Mucosa of stomach (tissue), 1 donor: ENCODE data around the gene MAGI2.

Source experiments
- H3K27me3 ChIP-seq: one replicate; pipeline ENCODE4 v1.7.0; 2013; ENCODE audit warnings: mild to moderate bottlenecking, low read length; ENCODE audit not compliant: control insufficient read depth, insufficient read depth
- H3K36me3 ChIP-seq: one replicate; pipeline ENCODE4 v1.7.0; 2013; ENCODE audit warnings: low read length; ENCODE audit not compliant: control insufficient read depth, insufficient read depth
- H3K4me1 ChIP-seq: one replicate; pipeline ENCODE4 v1.7.0; 2013; ENCODE audit warnings: mild to moderate bottlenecking, low read length; ENCODE audit not compliant: control insufficient read depth, insufficient read depth
- H3K4me3 ChIP-seq: one replicate; pipeline ENCODE4 v1.7.0; 2013; ENCODE audit warnings: low read length
- H3K9ac ChIP-seq: one replicate; pipeline ENCODE4 v1.7.0; 2013; ENCODE audit warnings: mild to moderate bottlenecking, low read length, moderate library complexity
- H3K9me3 ChIP-seq: one replicate; pipeline ENCODE4 v1.7.0; 2013; ENCODE audit warnings: mild to moderate bottlenecking, low read length, moderate library complexity; ENCODE audit not compliant: control insufficient read depth
- donor health status: Pancreatic carcinoma.

MAGI2 gene

DNA sequence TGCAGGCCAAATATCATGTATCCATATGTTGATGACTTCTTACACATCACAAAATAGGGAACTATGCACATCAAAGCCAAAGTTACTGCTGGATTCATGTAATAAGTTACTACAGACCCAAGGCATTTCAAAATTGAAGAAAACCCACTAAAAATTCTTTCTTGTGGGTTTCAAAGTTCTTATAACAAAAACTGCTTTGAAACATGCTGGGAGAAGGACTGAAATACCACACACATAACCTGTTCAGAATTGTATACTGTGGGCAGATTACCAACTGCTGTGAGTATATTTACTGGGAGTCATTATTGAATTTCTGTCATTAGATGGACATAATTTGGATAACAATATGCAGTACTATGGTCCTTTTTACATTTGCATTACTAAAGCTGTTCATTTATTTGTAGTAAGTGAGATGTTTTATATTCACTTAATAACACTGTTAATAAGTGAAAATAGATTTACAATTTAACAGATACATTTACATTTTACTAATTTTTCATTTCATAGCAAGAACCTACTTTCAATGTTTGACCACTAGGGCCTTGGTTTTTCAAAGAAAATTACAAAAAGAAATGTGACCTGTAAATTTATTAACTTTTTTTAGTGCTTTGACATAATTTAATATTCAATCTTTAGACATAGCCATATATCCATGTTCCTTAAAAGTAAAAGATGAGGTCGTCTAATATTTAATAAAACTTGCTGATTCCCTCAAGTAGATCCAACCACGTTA is 132.6 kb downstream of the MAGI2 start:
- Histone ChIP-seq H3K4me3 (no peak overlapping the region), H3K9me3 (no peaks in the 10 kb centered on the region), H3K4me1 (no peaks in the 10 kb centered on the region), H3K36me3 (no peaks in the 10 kb centered on the region), H3K27me3 (no peaks in the 10 kb centered on the region), H3K9ac (no peak overlapping the region)

DNA sequence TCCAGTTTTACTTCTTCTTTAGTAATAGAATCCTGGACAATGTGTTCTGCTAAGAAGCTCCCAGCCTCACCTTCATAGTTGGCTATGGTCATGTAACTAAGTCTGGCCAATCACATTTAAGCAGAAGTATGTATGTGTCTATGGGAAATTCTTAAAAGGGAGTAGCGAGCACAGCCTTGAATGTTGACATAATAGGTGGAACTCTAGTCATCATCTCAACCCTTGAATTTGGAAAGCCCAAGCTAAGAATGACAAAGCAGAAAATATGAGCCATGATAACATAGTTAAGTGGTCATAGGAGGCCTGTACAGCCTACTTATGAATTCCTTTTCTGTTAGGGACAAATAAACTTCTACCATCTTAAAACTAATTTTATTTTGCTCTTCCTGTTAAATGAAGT is 134.1 kb downstream of the MAGI2 start:
- Histone ChIP-seq H3K4me1 (no peaks in the 10 kb centered on the region), H3K36me3 (no peaks in the 10 kb centered on the region), H3K9ac (no peak overlapping the region), H3K27me3 (no peaks in the 10 kb centered on the region), H3K4me3 (no peak overlapping the region), H3K9me3 (no peaks in the 10 kb centered on the region)

DNA sequence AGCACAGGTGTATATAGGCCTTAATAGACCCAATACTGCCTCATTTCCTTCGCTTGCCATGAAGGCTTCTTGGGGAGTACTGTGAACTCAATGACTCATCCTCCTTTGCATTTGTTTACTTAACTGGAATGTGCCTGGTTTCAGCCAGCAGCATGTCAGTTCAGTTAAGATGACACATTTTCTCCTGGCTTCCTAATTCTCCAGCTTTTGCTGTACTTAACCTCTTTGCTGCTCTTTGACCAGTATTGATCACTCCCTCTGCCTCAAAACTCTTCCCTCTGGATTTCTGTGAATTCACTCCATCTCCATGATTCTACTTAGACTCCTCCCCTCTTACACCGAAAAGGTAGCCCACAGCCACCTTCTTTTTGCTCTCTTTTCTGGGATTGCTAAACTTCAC is 135.7 kb downstream of the MAGI2 start:
- H3K9ac ChIP-seq: no peak overlapping the region
- no peaks in the 10 kb centered on the region for H3K9me3 ChIP-seq
- no peaks in the 10 kb centered on the region for H3K36me3 ChIP-seq
- no peak overlapping the region for H3K4me3 ChIP-seq
- no peaks in the 10 kb centered on the region for H3K27me3 ChIP-seq
- H3K4me1 ChIP-seq: no peaks in the 10 kb centered on the region

DNA sequence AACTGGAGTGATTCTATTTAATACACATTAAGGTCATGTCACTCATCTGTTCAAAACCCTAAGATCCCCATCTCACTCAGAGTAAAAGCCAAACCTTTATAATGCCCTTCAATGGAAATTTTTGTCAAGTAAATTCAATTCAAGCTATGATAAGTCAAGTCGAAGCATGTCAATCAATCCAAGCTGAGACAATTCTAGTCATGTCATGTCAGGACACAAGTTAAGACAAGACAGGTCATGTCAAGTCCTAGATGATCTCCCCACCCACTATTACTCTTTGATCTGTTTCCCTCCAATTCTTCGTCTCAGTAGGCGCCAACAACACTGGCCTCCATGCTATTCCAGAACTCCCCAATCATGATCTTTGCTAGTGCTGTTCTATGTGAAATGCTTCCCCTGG is 141.4 kb downstream of the MAGI2 start:
- no peaks in the 10 kb centered on the region for H3K27me3 ChIP-seq
- H3K4me1 ChIP-seq: no peaks in the 10 kb centered on the region
- H3K4me3 ChIP-seq: no peak overlapping the region
- H3K9ac ChIP-seq: no peak overlapping the region
- no peaks in the 10 kb centered on the region for H3K9me3 ChIP-seq
- H3K36me3 ChIP-seq: no peaks in the 10 kb centered on the region

DNA sequence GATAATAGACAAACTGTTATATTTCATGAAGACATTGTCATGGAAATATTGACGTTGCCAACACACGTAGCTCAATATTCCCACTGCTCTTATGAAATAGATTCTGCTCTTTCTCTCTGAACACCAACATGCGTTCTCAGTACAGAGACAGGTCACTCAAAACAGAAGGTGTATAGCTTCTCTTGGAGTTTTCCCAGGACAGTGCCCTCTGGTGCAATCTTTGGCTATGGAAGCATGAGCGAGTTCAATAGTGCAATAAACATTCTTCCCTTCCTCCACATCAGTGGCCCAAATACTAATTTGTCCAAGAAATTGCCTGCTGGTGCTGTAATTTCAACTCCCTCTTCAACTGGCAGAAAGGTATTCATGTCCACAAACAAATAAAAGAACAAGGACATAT is 145.3 kb downstream of the MAGI2 start:
- H3K27me3 ChIP-seq: no peaks in the 10 kb centered on the region
- no peaks in the 10 kb centered on the region for H3K36me3 ChIP-seq
- H3K4me1 ChIP-seq: no peaks in the 10 kb centered on the region
- H3K9ac ChIP-seq: no peak overlapping the region
- no peak overlapping the region for H3K4me3 ChIP-seq
- H3K9me3 ChIP-seq: no peaks in the 10 kb centered on the region

DNA sequence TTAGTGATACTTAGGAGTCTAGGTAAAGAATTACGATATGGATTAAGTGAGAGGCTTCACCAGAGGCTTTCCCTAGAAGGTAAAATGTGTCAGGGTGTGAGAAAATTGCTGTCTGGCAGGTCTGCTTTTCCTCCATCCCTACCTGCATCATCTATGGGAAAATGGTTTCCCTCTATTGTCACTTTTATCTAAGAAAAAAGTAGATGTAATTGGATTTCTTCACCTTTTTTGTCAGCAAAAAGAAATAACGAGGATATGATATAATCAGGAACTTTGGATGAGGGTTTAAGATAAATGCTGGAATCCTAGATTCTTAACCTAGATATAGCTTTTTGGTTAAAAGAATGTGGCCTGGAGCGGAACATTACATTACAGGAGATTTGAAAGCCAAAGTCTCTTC is 146.1 kb downstream of the MAGI2 start:
- no peak overlapping the region for H3K9ac ChIP-seq
- H3K4me3 ChIP-seq: no peak overlapping the region

DNA sequence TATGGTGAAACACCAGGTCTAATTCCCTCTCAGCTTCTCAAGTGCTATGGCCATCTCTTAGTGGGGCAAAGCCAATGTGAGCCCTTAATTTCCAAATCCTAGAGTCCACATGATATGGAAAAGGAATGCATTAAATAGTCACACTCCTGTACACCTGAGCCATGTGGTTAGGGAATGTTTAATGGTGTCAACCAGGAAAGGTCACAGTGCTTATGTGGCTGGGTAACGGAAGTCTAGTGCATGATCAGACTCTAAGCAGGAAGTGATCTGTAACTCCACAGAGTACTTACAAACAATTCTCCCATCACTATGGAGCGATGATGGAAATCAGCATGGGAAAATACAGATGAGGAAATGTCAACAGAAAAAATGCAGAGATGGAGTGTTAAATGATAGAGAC is 148.8 kb downstream of the MAGI2 start:
- no peaks in the 10 kb centered on the region for H3K9me3 ChIP-seq
- H3K27me3 ChIP-seq: no peaks in the 10 kb centered on the region
- no peaks in the 10 kb centered on the region for H3K36me3 ChIP-seq
- no peak overlapping the region for H3K9ac ChIP-seq
- peaks cover 9% of the 10 kb centered on the region for H3K4me1 ChIP-seq
- H3K4me3 ChIP-seq: no peak overlapping the region

More for the DNA sequence above, 146.1 kb downstream of the MAGI2 start:
- H3K9me3 ChIP-seq: no peaks in the 10 kb centered on the region
- H3K4me1 ChIP-seq: no peaks in the 10 kb centered on the region
- H3K27me3 ChIP-seq: no peaks in the 10 kb centered on the region
- H3K36me3 ChIP-seq: no peaks in the 10 kb centered on the region

DNA sequence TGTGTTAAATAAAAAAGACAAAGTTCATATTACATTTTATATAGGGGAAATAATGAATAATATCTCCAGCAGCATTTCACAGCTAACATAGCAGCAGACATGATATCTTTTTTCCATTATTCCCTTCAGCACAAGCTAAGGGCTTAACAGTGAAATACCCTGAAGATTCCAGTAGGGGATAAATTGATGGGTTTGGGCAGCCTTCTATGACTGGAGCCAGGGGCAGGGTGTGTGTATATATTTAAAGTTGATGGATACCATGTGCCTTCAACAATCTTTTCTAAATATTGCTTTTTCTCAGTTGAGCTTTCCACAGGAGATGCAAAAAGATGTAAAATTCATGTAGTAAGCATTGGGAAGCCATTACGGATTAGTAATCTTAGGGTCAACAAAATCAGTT is 151.2 kb downstream of the MAGI2 start:
- no peaks in the 10 kb centered on the region for H3K36me3 ChIP-seq
- peaks cover 9% of the 10 kb centered on the region for H3K4me1 ChIP-seq
- H3K4me3 ChIP-seq: no peak overlapping the region
- no peaks in the 10 kb centered on the region for H3K27me3 ChIP-seq
- H3K9me3 ChIP-seq: no peaks in the 10 kb centered on the region
- H3K9ac ChIP-seq: no peak overlapping the region

DNA sequence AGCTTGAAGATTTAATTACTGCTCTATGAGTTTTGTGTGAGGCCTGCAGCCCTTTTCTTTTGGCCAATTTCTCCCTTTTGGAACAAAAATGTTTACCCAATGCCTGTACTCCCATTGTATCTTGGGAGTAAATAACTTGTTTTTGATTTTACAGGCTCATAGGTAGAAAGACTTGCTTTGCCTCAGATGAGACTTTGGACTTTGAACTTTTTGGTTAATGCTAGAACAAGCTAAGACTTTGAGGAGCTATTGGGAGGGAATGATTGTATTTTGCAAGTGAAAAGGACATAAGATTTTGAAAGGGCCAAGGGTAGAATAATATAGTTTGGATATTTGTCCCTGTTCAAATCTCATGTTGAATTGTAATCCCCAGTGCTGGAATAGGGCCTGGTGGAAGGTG is 152.0 kb downstream of the MAGI2 start:
- no peak overlapping the region for H3K4me3 ChIP-seq
- H3K36me3 ChIP-seq: no peaks in the 10 kb centered on the region

DNA sequence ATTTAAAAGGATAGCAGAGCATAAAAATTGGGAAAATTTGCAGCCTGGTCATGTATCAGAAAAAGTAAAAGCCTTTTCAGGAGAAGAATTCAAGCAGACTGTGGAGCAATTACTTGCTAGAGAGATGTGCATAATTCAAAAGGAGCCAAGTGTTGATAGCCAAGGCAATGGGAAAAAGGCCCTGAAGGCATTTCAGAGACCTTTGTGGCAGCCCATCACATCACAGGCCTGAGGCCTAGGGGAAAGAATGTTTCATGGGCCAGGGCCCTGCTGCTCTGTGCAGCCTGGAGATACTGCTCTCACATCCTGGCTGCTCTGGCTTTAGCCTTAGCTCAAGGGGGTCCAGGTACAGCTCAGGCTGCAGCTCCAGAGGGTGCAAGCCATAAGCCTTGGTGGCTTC is 152.9 kb downstream of the MAGI2 start:
- no peaks in the 10 kb centered on the region for H3K9me3 ChIP-seq
- H3K4me1 ChIP-seq: peaks cover 9% of the 10 kb centered on the region
- no peaks in the 10 kb centered on the region for H3K36me3 ChIP-seq
- H3K4me3 ChIP-seq: no peak overlapping the region
- H3K9ac ChIP-seq: no peak overlapping the region
- H3K27me3 ChIP-seq: no peaks in the 10 kb centered on the region

More for the DNA sequence above, 152.0 kb downstream of the MAGI2 start:
- no peak overlapping the region for H3K9ac ChIP-seq
- no peaks in the 10 kb centered on the region for H3K27me3 ChIP-seq
- peaks cover 9% of the 10 kb centered on the region for H3K4me1 ChIP-seq
- no peaks in the 10 kb centered on the region for H3K9me3 ChIP-seq

DNA sequence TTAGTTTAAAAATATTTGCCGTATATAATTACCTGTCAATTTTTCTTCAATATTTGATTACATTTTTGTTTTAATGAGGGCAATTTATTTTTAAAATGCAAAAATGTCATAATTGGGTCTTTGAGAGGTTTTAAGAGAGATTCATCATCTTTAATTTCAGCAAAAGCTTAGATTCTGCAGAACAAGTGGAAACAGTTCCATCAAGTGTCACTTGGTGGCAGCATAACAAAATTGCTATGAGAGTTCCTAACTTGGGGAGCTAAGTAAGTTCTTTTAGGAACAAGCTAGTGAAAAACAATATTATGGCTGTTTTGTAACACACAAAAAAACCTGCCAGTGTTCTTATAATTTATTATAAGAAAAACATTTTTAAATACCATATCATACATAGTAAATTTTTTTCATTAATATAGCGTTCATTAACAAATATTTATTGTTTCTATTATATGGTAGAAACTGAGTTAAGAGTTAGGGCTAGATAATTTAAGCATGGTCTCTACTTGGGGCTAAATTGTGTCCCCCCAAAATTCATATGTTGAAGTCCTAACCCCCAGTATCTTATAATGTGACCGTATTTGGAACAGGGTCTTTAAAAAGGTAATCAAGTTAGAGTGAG is 155.2 kb downstream of the MAGI2 start:
- H3K36me3 ChIP-seq: no peaks in the 10 kb centered on the region
- H3K9ac ChIP-seq: no peak overlapping the region
- peaks cover 16% of the 10 kb centered on the region for H3K4me1 ChIP-seq
- no peaks in the 10 kb centered on the region for H3K9me3 ChIP-seq
- no peaks in the 10 kb centered on the region for H3K27me3 ChIP-seq
- H3K4me3 ChIP-seq: no peak overlapping the region

DNA sequence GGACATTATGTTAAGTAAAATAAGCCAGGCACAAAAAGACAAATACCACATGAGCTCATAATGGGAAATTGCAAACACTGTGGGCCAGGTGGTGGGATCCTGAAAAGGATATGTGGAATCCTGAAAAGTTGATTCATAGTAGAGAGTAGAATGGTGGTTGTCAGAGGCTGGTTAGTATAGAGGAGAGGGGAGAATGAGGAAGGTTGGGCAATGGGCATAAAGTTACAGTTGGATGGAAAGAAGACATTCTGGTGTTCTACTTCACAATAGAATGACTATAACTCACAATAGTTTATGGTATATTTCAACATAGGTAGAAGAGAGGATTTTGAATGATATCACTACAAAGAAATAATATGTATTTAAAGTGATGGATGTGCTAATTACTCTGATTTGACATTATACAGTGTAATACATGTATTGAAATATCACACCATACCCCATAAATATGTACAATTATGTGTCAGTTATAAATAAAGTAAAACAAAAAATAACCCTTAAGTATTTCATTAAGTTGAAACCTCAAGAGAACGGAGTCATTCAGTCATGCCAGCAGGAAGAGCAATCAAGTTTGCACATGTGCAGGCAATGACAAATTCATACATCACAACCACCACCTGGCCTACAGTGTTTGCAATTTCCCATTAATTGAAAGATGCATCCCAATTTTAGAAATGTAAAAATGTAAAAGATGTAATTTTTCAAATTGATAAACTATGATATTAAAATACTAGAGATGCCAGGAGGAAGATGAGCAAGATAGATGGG is 156.7 kb downstream of the MAGI2 start:
- no peaks in the 10 kb centered on the region for H3K27me3 ChIP-seq
- no peaks in the 10 kb centered on the region for H3K36me3 ChIP-seq
- H3K4me1 ChIP-seq: peaks cover 16% of the 10 kb centered on the region
- H3K9ac ChIP-seq: no peak overlapping the region
- no peak overlapping the region for H3K4me3 ChIP-seq
- no peaks in the 10 kb centered on the region for H3K9me3 ChIP-seq
